Endothelial cell of umbilical vein (primary cell): ENCODE results near the gene MMP24. TPM values are rescaled to one million over a fixed set of nuclear protein-coding genes. Genes with fewer than 3 reads are reported as not detected.
A peak's percentile ranks its signal among the peaks of the same experiment; 100 is the strongest.

Source experiments
- BruUV-seq: library from RNA; stranded (reverse); fragments of 400-500 nt; replicated peaks from 2 replicates; lab custom pipeline; 2021; lab: Mats Ljungman, UMichigan
- CTCF ChIA-PET: fragments of 300-600, 350-600 bp; sonication (Branson Sonifier 250); formaldehyde crosslinking; loops from one replicate; lab custom pipeline; 2021; ENCODE audit warnings: antibody characterized with exemption, inconsistent platforms; lab: Charles Lee
- POLR2A ChIA-PET: fragments of 300-600, 350-600 bp; sonication (Branson Sonifier 250); formaldehyde crosslinking; loops from one replicate; lab custom pipeline; 2021; ENCODE audit warnings: antibody characterized with exemption, inconsistent platforms; lab: Charles Lee
- DNase-seq: peaks from one replicate; pipeline ENCODE4 v3.0.0-alpha.2; 2011; ENCODE audit warnings: low read depth, low spot score
- FAIRE-seq: peaks from 2 replicates; lab custom pipeline; 2011; peaks lifted over from hg19 to GRCh38; lab: Jason Lieb, UNC
- H2AFZ ChIP-seq: 2 replicates; pipeline ENCODE4 v1.6.0; 2012; ENCODE audit warnings: low read depth, low read length, control low read depth, inconsistent platforms
- H3K27ac ChIP-seq: 2 replicates; pipeline ENCODE4 v1.5.1; 2011; ENCODE audit warnings: low read depth, mild to moderate bottlenecking, control low read depth, low read length, moderate library complexity; ENCODE audit not compliant: insufficient read depth
- H3K27me3 ChIP-seq, 2 experiments: 2 replicates each; pipeline versions ENCODE4 v1.6.0 to v1.6.1; 2011; ENCODE audit warnings: low read length in 2 of 2, mixed read lengths in 1 of 2; ENCODE audit not compliant: control insufficient read depth in 2 of 2, insufficient read depth in 2 of 2
- H3K36me3 ChIP-seq, 2 experiments: 2 replicates in 1 of 2; 3 replicates in 1 of 2; pipeline ENCODE4 v1.5.1; 2011; ENCODE audit warnings: low read length in 2 of 2, mild to moderate bottlenecking in 1 of 2, moderate library complexity in 1 of 2; ENCODE audit not compliant: control insufficient read depth in 2 of 2, insufficient read depth in 2 of 2; ENCODE audit errors: extremely low read depth in 1 of 2
- H3K4me1 ChIP-seq: 3 replicates; pipeline ENCODE4 v1.5.1; 2011; ENCODE audit warnings: mild to moderate bottlenecking, low read length; ENCODE audit not compliant: control insufficient read depth, insufficient read depth; ENCODE audit errors: extremely low read depth
- H3K4me2 ChIP-seq: 2 replicates; pipeline ENCODE4 v1.6.1; 2011; ENCODE audit warnings: low read length, control low read depth, mixed read lengths; ENCODE audit not compliant: insufficient read depth
- H3K4me3 ChIP-seq, 3 experiments: fragments of 200-600 bp in 1 of 3; sonication (generic), shearing (Covaris generic) in 1 of 3; replicated peaks in 1 of 3; 2 replicates each; pipeline ENCODE4 v1.5.1; 2011 to 2016; ENCODE audit warnings: control low read depth in 3 of 3, low read length in 3 of 3, mild to moderate bottlenecking in 2 of 3, inconsistent platforms in 1 of 3, low read depth in 1 of 3, moderate library complexity in 1 of 3; ENCODE audit not compliant: insufficient read depth in 1 of 3
- H3K79me2 ChIP-seq: 2 replicates; pipeline ENCODE4 v1.6.0; 2012; ENCODE audit warnings: low read length, inconsistent platforms; ENCODE audit not compliant: control insufficient read depth, insufficient read depth
- H3K9ac ChIP-seq: replicated peaks from 2 replicates; pipeline ENCODE3; 2011; ENCODE audit warnings: low read length, control low read depth; ENCODE audit not compliant: insufficient read depth; ENCODE audit errors: extremely low read depth
- H3K9me1 ChIP-seq: replicated peaks from 3 replicates; pipeline ENCODE4 v1.6.0; 2011; ENCODE audit warnings: mild to moderate bottlenecking, low read length; ENCODE audit not compliant: control insufficient read depth, insufficient read depth; ENCODE audit errors: extremely low read depth
- H3K9me3 ChIP-seq: replicated peaks from 2 replicates; pipeline ENCODE4 v1.5.1; 2012; ENCODE audit warnings: low read length, inconsistent platforms; ENCODE audit not compliant: control insufficient read depth, insufficient read depth
- H4K20me1 ChIP-seq: replicated peaks from 2 replicates; pipeline ENCODE3; 2011; ENCODE audit warnings: mild to moderate bottlenecking, low read length; ENCODE audit not compliant: control insufficient read depth, insufficient read depth; ENCODE audit errors: extremely low read depth
- EZH2 ChIP-seq: IDR thresholded peaks from 2 replicates; pipeline ENCODE4 v1.6.1; 2012; ENCODE audit warnings: borderline replicate concordance, low read depth, mild to moderate bottlenecking, moderate library complexity, low read length, inconsistent platforms; ENCODE audit not compliant: severe bottlenecking
- FOS ChIP-seq: IDR thresholded peaks from 2 replicates; pipeline ENCODE4 v1.6.1; 2011; ENCODE audit warnings: mild to moderate bottlenecking, low read length, moderate library complexity, borderline replicate concordance; ENCODE audit not compliant: insufficient read depth
- GATA2 ChIP-seq: IDR thresholded peaks from 2 replicates; pipeline ENCODE4 v1.7.0; 2011; ENCODE audit warnings: low read depth, mild to moderate bottlenecking, moderate library complexity, mixed read lengths, low read length; ENCODE audit not compliant: insufficient read length, insufficient read depth
- JUN ChIP-seq: IDR thresholded peaks from 2 replicates; pipeline ENCODE4 v1.6.1; 2011; ENCODE audit warnings: borderline replicate concordance, low read depth; ENCODE audit not compliant: insufficient read length, insufficient read depth
- MYC ChIP-seq: IDR thresholded peaks from one replicate; pipeline ENCODE4 v1.6.1; 2011; ENCODE audit warnings: mild to moderate bottlenecking, low read depth, low read length
- POLR2A ChIP-seq: IDR thresholded peaks from 2 replicates; pipeline ENCODE4 v1.6.1; 2012; ENCODE audit warnings: low read depth, mild to moderate bottlenecking, control low read depth, low read length
- POLR2AphosphoS5 ChIP-seq: IDR thresholded peaks from 2 replicates; pipeline ENCODE4 v1.6.1; 2012; ENCODE audit warnings: low read depth, mild to moderate bottlenecking, control low read depth, low read length, moderate library complexity; ENCODE audit not compliant: insufficient read depth
- dilution Hi-C: fragments of 300-500 bp; cut with MboI; formaldehyde crosslinking; loops from one replicate; pipeline ENCODE4 v1.15.0; 2019; ENCODE audit warnings: low sequenced_read_pairs; ENCODE audit not compliant: extremely low pct_ligation_motif_present
- intact Hi-C: fragments of 100-400 bp; cut with micrococcal nuclease; formaldehyde crosslinking; loops from one replicate; pipeline ENCODE4 v1.10.0; 2022
- polyA plus RNA-seq, 4 experiments: library from polyadenylated mRNA; depleted of rRNA in 3 of 4; stranded (reverse) in 3 of 4; unstranded in 1 of 4; fragments of >200 nt; gene quantifications; 2 replicates each; pipeline versions ENCODE4 v1.2.1 to v1.2.3, GENCODE V29; 2011 to 2012; ENCODE audit warnings: missing spikeins in 1 of 4
- total RNA-seq: library from RNA; stranded (reverse); gene quantifications from 2 replicates; pipeline ENCODE4 v1.2.3, GENCODE V29; 2021
- TF ChIP-seq, protein P1 (sequence below), 2 donors: IDR thresholded peaks; 1 replicate in 1 of 2; 2 replicates in 1 of 2; pipeline ENCODE4 v1.5.1; 2011; ENCODE audit warnings: low read length in 2 of 2, mild to moderate bottlenecking in 2 of 2, moderate library complexity in 2 of 2, control low read depth in 1 of 2, inconsistent platforms in 1 of 2, low read depth in 1 of 2; ENCODE audit not compliant: insufficient read depth in 1 of 2; ENCODE audit errors: extremely low read depth in 1 of 2
- TF ChIP-seq, protein P2 (sequence below): IDR thresholded peaks from 2 replicates; pipeline ENCODE4 v1.6.1; 2011; ENCODE audit not compliant: insufficient read depth, insufficient read length

MMP24 gene
- total and polyA plus RNA-seq, 2 donors (not counting 3 experiments of a cell fraction or from before 2014, with no cell fraction given) = 0.27 to 0.54 TPM

DNA sequence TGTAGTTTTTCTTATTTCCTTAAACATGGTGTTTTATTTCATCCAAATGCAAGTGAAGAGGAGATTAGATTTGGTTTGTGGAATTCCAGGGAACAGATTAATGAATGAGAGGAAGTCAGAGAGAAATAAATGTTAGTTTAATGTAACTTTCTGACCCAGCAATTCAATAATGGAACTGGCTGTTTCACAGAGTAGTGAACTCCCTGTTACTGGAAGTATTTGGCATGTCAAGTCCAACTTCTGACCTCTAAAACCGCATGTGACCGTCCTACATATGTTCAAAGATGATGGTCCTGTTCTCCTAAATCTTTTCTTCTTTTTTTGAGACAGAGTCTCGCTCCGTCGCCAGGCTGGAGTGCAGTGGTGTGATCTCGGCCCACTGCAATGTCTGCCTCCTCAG is 35.9 kb upstream of the MMP24 start:
- ChIA-PET POLR2A (no interaction called here), CTCF (interaction anchor here (1.2 to 1.9 kb wide), 3 partner anchors 17 to 94 kb away, joined by 3 to 7 read pairs (median 5); no protein-coding TSS in a partner anchor)
- Histone ChIP-seq H3K9me3 (no peaks in the 10 kb centered on the region), H3K79me2 (no peaks in the 10 kb centered on the region), H3K4me3 (no peak overlapping the region), H3K4me1 (peaks cover 9% of the 10 kb centered on the region), H3K9me1 (no peaks in the 10 kb centered on the region), H3K9ac (no peak overlapping the region), H3K4me2 (peak overlapping the region; percentile 32), H3K36me3 (no peaks in the 10 kb centered on the region), H3K27ac (no peak overlapping the region), H2AFZ (no peak overlapping the region), H3K27me3 (no peaks in the 10 kb centered on the region), H4K20me1 (no peaks in the 10 kb centered on the region)
- TF ChIP-seq EZH2 (no peak), GATA2 (no peak), POLR2AphosphoS5 (no peak), FOS (no peak), MYC (no peak), POLR2A (no peak), JUN (no peak)
- TF ChIP-seq, protein P1, sequence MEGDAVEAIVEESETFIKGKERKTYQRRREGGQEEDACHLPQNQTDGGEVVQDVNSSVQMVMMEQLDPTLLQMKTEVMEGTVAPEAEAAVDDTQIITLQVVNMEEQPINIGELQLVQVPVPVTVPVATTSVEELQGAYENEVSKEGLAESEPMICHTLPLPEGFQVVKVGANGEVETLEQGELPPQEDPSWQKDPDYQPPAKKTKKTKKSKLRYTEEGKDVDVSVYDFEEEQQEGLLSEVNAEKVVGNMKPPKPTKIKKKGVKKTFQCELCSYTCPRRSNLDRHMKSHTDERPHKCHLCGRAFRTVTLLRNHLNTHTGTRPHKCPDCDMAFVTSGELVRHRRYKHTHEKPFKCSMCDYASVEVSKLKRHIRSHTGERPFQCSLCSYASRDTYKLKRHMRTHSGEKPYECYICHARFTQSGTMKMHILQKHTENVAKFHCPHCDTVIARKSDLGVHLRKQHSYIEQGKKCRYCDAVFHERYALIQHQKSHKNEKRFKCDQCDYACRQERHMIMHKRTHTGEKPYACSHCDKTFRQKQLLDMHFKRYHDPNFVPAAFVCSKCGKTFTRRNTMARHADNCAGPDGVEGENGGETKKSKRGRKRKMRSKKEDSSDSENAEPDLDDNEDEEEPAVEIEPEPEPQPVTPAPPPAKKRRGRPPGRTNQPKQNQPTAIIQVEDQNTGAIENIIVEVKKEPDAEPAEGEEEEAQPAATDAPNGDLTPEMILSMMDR (IDR thresholded peaks at IDR 0.05; ENCODE audit: extremely low read depth in 1 of 2, insufficient read depth in 1 of 2, low read depth in 1 of 2, low read length in 2 of 2) = no peak
- TF ChIP-seq, protein P2, sequence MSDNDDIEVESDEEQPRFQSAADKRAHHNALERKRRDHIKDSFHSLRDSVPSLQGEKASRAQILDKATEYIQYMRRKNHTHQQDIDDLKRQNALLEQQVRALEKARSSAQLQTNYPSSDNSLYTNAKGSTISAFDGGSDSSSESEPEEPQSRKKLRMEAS = no peak
- DNase-seq (no peak), FAIRE-seq (no peak)
- dilution Hi-C loops = no loop called here
- BruUV-seq = no TSS peak
- intact Hi-C loops = no loop called here
